NAMALWA (cell line): ENCODE data around the gene SNRNP27.

Experiments used
- DNase-seq: peaks from one replicate; pipeline ENCODE4 v3.0.0-alpha.2; 2015; ENCODE audit warnings: low spot score

SNRNP27 gene

GRCh38 chr2:69916106-69916505 lies 22.4 kb downstream of the SNRNP27 start:
- peak; percentile 18 for DNase-seq

GRCh38 chr2:69917852-69918251 lies 24.1 kb downstream of the SNRNP27 start:
- DNase-seq: peak; percentile 12

- DNase-seq: peak; percentile 46
Measured at GRCh38 chr2:69918401-69918800, 24.6 kb downstream of the SNRNP27 start.

- no peak for DNase-seq
Measured at GRCh38 chr2:69923116-69923515, 29.4 kb downstream of the SNRNP27 start.

GRCh38 chr2:69926849-69927515 lies 33.2 kb downstream of the SNRNP27 start:
- no peak for DNase-seq

GRCh38 chr2:69931832-69932595 lies 38.3 kb downstream of the SNRNP27 start:
- no peak for DNase-seq

GRCh38 chr2:69932596-69932922 lies 38.8 kb downstream of the SNRNP27 start:
- DNase-seq: no peak

- DNase-seq: no peak
Measured at GRCh38 chr2:69933254-69933828, 39.6 kb downstream of the SNRNP27 start.

- no peak for DNase-seq
Measured at GRCh38 chr2:69933839-69934613, 40.3 kb downstream of the SNRNP27 start.

GRCh38 chr2:69934614-69934908 lies 40.8 kb downstream of the SNRNP27 start:
- DNase-seq: no peak

GRCh38 chr2:69935011-69935410 lies 41.3 kb downstream of the SNRNP27 start:
- DNase-seq: no peak

GRCh38 chr2:69936906-69937305 lies 43.1 kb downstream of the SNRNP27 start:
- DNase-seq: no peak

GRCh38 chr2:69937968-69938367 lies 44.2 kb downstream of the SNRNP27 start:
- no peak for DNase-seq

GRCh38 chr2:69939722-69940121 lies 46.0 kb downstream of the SNRNP27 start:
- no peak for DNase-seq

GRCh38 chr2:69940691-69941090 lies 46.9 kb downstream of the SNRNP27 start:
- DNase-seq: no peak

GRCh38 chr2:69943000-69943842 lies 49.5 kb downstream of the SNRNP27 start:
- DNase-seq: no peak

GRCh38 chr2:69943843-69944525 lies 50.2 kb downstream of the SNRNP27 start:
- no peak for DNase-seq

GRCh38 chr2:69944756-69945155 lies 51.0 kb downstream of the SNRNP27 start:
- DNase-seq: no peak

- DNase-seq: no peak
Measured at GRCh38 chr2:69945441-69945840, 51.7 kb downstream of the SNRNP27 start.

- DNase-seq: no peak
Measured at GRCh38 chr2:69945941-69946340, 52.2 kb downstream of the SNRNP27 start.
